ENCODE measurements around the gene GAS7.

Gene GAS7

DNA sequence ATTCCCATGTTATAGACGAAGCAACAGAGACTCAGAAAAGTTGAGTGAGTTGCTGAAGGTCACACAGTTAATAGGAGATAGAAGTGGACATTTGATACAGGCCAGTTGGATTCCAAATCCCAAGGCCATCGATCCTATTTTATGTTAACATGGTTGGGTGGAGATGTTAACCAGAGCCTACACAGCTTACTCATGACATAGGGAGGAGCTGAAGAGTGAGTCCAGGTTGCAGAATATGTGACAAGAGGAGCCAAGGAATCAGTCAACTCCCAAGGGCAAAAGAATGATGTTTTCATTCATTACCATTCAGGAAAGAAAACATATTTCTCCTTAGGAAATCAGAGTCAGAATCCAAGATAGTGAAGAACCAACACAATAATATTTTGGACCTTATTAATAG is 40.3 kb upstream of the GAS7 start:
- no peak for DNase-seq
- no peak overlapping the region for H2BK120ac ChIP-seq (ENCODE audit: insufficient read depth, low read length, poor library complexity)
- no peak overlapping the region for H3K27ac ChIP-seq (ENCODE audit: low read depth, low read length)
- H3K27me3 ChIP-seq (ENCODE audit: insufficient read depth, low read length), result no peaks in the 10 kb centered on the region
- no peak overlapping the region for H4K12ac ChIP-seq (ENCODE audit: low read depth, low read length)
- H4K8ac ChIP-seq (ENCODE audit: low read depth, low read length), result no peak overlapping the region
- H3K9me3 ChIP-seq (ENCODE audit: insufficient read depth, low read depth, low read length), result no peaks in the 10 kb centered on the region
- no peak overlapping the region for H3K9ac ChIP-seq (ENCODE audit: low read length)
- no peaks in the 10 kb centered on the region for H3K79me1 ChIP-seq (ENCODE audit: low read length)
- no peaks in the 10 kb centered on the region for H3K36me3 ChIP-seq (ENCODE audit: control insufficient read depth in 1 of 2, insufficient read depth in 2 of 2, low read length in 2 of 2)
- H3K4me3 ChIP-seq (ENCODE audit: low read depth, low read length), result no peak overlapping the region
- no peak overlapping the region for H4K91ac ChIP-seq (ENCODE audit: low read depth, low read length)
- no peak overlapping the region for H2BK5ac ChIP-seq (ENCODE audit: low read depth, low read length, poor library complexity)
- H2AK5ac ChIP-seq (ENCODE audit: low read length), result no peak overlapping the region
- H3K4me2 ChIP-seq (ENCODE audit: low read length), result no peak overlapping the region
- no CpG with 5 or more reads among the region's 2 CpGs for WGBS (ENCODE audit: extremely low coverage, insufficient coverage, insufficient read length)
- no peak overlapping the region for H3K18ac ChIP-seq (ENCODE audit: low read length)
- no peak overlapping the region for H2AFZ ChIP-seq (ENCODE audit: insufficient read depth, low read length, poor library complexity)
- H3K4me1 ChIP-seq (ENCODE audit: control insufficient read depth in 1 of 2, insufficient read depth in 2 of 2, low read length in 2 of 2), result no peaks in the 10 kb centered on the region
- no peak overlapping the region for H3K23ac ChIP-seq (ENCODE audit: low read length)
- H3K14ac ChIP-seq (ENCODE audit: low read length), result no peak overlapping the region
- H3K79me2 ChIP-seq (ENCODE audit: control insufficient read depth, insufficient read depth, low read length, poor library complexity), result no peaks in the 10 kb centered on the region
- H2BK12ac ChIP-seq (ENCODE audit: low read length), result no peak overlapping the region
- H3K4ac ChIP-seq (ENCODE audit: low read depth, low read length), result no peak overlapping the region

DNA sequence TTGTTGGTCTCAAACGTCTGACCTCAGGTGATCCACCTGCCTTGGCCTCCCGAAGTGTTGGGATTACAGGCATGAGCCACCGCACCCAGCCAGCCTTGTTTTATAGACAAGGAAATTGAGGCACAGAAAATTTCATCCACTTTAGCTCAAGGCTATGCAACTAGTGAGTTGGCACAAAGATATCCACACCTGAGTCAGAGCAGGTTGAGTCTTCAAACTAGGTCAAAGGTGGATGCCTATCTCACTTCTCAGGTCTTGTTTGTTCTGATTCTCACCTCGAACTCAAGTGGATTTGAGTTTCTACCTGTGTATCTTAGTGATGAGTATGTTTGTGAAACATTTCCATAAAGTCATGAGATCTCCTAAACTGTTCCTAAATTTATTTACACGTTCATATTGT is 35.6 kb upstream of the GAS7 start:
- Histone ChIP-seq H3K9ac (ENCODE audit: low read length) (no peak overlapping the region), H3K4me1 (ENCODE audit: control insufficient read depth in 1 of 2, insufficient read depth in 2 of 2, low read length in 2 of 2) (no peaks in the 10 kb centered on the region), H2AK5ac (ENCODE audit: low read length) (no peak overlapping the region), H3K9me3 (ENCODE audit: insufficient read depth, low read depth, low read length) (no peaks in the 10 kb centered on the region), H2BK5ac (ENCODE audit: low read depth, low read length, poor library complexity) (no peak overlapping the region), H2BK120ac (ENCODE audit: insufficient read depth, low read length, poor library complexity) (no peak overlapping the region), H4K8ac (ENCODE audit: low read depth, low read length) (no peak overlapping the region), H3K27ac (ENCODE audit: low read depth, low read length) (no peak overlapping the region), H3K23ac (ENCODE audit: low read length) (no peak overlapping the region), H3K79me2 (ENCODE audit: control insufficient read depth, insufficient read depth, low read length, poor library complexity) (no peaks in the 10 kb centered on the region), H3K27me3 (ENCODE audit: insufficient read depth, low read length) (no peaks in the 10 kb centered on the region), H3K4ac (ENCODE audit: low read depth, low read length) (no peak overlapping the region), H3K18ac (ENCODE audit: low read length) (no peak overlapping the region), H3K79me1 (ENCODE audit: low read length) (no peaks in the 10 kb centered on the region), H3K4me2 (ENCODE audit: low read length) (no peak overlapping the region), H3K36me3 (ENCODE audit: control insufficient read depth in 1 of 2, insufficient read depth in 2 of 2, low read length in 2 of 2) (no peaks in the 10 kb centered on the region), H3K4me3 (ENCODE audit: low read depth, low read length) (no peak overlapping the region), H3K14ac (ENCODE audit: low read length) (no peak overlapping the region), H4K91ac (ENCODE audit: low read depth, low read length) (no peak overlapping the region), H4K12ac (ENCODE audit: low read depth, low read length) (no peak overlapping the region), H2BK12ac (ENCODE audit: low read length) (no peak overlapping the region), H2AFZ (ENCODE audit: insufficient read depth, low read length, poor library complexity) (no peak overlapping the region)
- DNase-seq, result peak; percentile 24 to 85
- WGBS (ENCODE audit: extremely low coverage, insufficient coverage, insufficient read length), result no CpG with 5 or more reads among the region's 5 CpGs

DNA sequence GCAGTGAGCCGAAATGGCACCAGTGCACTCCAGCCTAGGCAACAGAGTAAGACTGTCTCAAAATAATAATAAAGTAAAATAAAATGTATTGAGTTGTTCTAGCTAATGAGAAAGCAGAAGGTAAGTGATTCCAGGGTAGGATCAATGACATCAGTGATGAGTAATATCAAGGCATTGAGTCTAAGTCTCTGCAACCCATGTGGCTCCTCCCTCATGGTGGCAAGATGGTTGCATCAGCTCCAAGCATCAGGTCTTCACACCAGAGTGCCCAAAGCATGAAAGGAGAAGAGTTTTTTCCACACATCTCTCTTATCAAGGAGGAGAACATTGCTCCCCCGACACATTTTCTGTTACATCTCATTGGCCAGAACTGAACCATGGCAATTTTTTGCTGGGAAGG is 34.8 kb upstream of the GAS7 start:
- Histone ChIP-seq H4K91ac (ENCODE audit: low read depth, low read length) (no peak overlapping the region), H2BK12ac (ENCODE audit: low read length) (no peak overlapping the region), H2BK5ac (ENCODE audit: low read depth, low read length, poor library complexity) (no peak overlapping the region), H3K18ac (ENCODE audit: low read length) (no peak overlapping the region), H3K36me3 (ENCODE audit: control insufficient read depth in 1 of 2, insufficient read depth in 2 of 2, low read length in 2 of 2) (no peaks in the 10 kb centered on the region), H3K9ac (ENCODE audit: low read length) (no peak overlapping the region), H4K8ac (ENCODE audit: low read depth, low read length) (no peak overlapping the region), H3K4me3 (ENCODE audit: low read depth, low read length) (no peak overlapping the region), H3K23ac (ENCODE audit: low read length) (no peak overlapping the region), H3K4ac (ENCODE audit: low read depth, low read length) (no peak overlapping the region), H3K9me3 (ENCODE audit: insufficient read depth, low read depth, low read length) (no peaks in the 10 kb centered on the region), H2BK120ac (ENCODE audit: insufficient read depth, low read length, poor library complexity) (no peak overlapping the region), H2AK5ac (ENCODE audit: low read length) (no peak overlapping the region), H3K79me2 (ENCODE audit: control insufficient read depth, insufficient read depth, low read length, poor library complexity) (no peaks in the 10 kb centered on the region), H3K14ac (ENCODE audit: low read length) (no peak overlapping the region), H3K27ac (ENCODE audit: low read depth, low read length) (no peak overlapping the region), H3K4me2 (ENCODE audit: low read length) (no peak overlapping the region), H4K12ac (ENCODE audit: low read depth, low read length) (no peak overlapping the region), H3K4me1 (ENCODE audit: control insufficient read depth in 1 of 2, insufficient read depth in 2 of 2, low read length in 2 of 2) (no peaks in the 10 kb centered on the region), H2AFZ (ENCODE audit: insufficient read depth, low read length, poor library complexity) (no peak overlapping the region), H3K79me1 (ENCODE audit: low read length) (no peaks in the 10 kb centered on the region), H3K27me3 (ENCODE audit: insufficient read depth, low read length) (no peaks in the 10 kb centered on the region)
- no CpG with 5 or more reads among the region's 2 CpGs for WGBS (ENCODE audit: extremely low coverage, insufficient coverage, insufficient read length)
- peak; percentile 18 to 66 for DNase-seq

DNA sequence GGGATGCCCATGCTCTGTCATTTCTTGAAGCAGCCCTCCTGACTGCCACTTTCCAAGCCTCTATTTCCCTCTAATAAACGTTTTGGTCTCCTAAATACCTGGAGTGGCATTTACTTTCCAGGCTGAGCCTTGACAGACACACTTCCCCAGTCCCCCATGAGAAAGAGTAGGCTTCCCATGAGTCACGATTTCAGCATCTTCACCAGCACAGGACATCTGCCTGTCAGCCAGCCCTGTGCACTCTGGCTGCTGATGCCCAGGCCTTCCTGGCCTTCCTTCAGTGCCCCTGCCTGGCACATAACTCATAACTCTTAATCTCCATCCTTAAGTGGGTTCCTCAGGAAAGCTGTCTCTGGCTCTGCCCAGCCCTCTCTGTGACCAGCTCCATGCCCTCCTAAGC is 30.8 kb upstream of the GAS7 start:
- H3K27me3 ChIP-seq (ENCODE audit: insufficient read depth, low read length), result no peaks in the 10 kb centered on the region
- H3K4ac ChIP-seq (ENCODE audit: low read depth, low read length), result no peak overlapping the region
- no peaks in the 10 kb centered on the region for H3K79me1 ChIP-seq (ENCODE audit: low read length)
- no peak overlapping the region for H2BK5ac ChIP-seq (ENCODE audit: low read depth, low read length, poor library complexity)
- H3K4me2 ChIP-seq (ENCODE audit: low read length), result no peak overlapping the region
- H3K18ac ChIP-seq (ENCODE audit: low read length), result no peak overlapping the region
- no peak overlapping the region for H2BK12ac ChIP-seq (ENCODE audit: low read length)
- no peak overlapping the region for H4K12ac ChIP-seq (ENCODE audit: low read depth, low read length)
- H2AFZ ChIP-seq (ENCODE audit: insufficient read depth, low read length, poor library complexity), result no peak overlapping the region
- no peak overlapping the region for H3K9ac ChIP-seq (ENCODE audit: low read length)
- H3K23ac ChIP-seq (ENCODE audit: low read length), result no peak overlapping the region
- H2BK120ac ChIP-seq (ENCODE audit: insufficient read depth, low read length, poor library complexity), result no peak overlapping the region
- WGBS (ENCODE audit: extremely low coverage, insufficient coverage, insufficient read length), result no CpG with 5 or more reads among the region's 2 CpGs
- H3K14ac ChIP-seq (ENCODE audit: low read length), result no peak overlapping the region
- no peak overlapping the region for H3K4me3 ChIP-seq (ENCODE audit: low read depth, low read length)
- no peak overlapping the region for H4K91ac ChIP-seq (ENCODE audit: low read depth, low read length)
- H2AK5ac ChIP-seq (ENCODE audit: low read length), result no peak overlapping the region
- H3K36me3 ChIP-seq (ENCODE audit: control insufficient read depth in 1 of 2, insufficient read depth in 2 of 2, low read length in 2 of 2), result no peaks in the 10 kb centered on the region
- no peaks in the 10 kb centered on the region for H3K79me2 ChIP-seq (ENCODE audit: control insufficient read depth, insufficient read depth, low read length, poor library complexity)
- H3K27ac ChIP-seq (ENCODE audit: low read depth, low read length), result no peak overlapping the region
- H3K9me3 ChIP-seq (ENCODE audit: insufficient read depth, low read depth, low read length), result no peaks in the 10 kb centered on the region
- H3K4me1 ChIP-seq (ENCODE audit: control insufficient read depth in 1 of 2, insufficient read depth in 2 of 2, low read length in 2 of 2), result no peaks in the 10 kb centered on the region
- DNase-seq, result peak in 1 of 2 donors; percentile 46
- H4K8ac ChIP-seq (ENCODE audit: low read depth, low read length), result no peak overlapping the region

Data from trophoblast cell (in vitro differentiated cells and primary cell).